ENCODE results near the gene GRB10. TPM values are rescaled to one million over a fixed set of nuclear protein-coding genes. Genes with fewer than 3 reads are reported as not detected.
"Not testable (repeated sequence)": the region's sequence is repeated elsewhere in the genome, so short reads cannot be mapped to it uniquely, and the experiment has no call there.

Gene GRB10
- total RNA-seq, 1 experiment from 2014 or later, result 47.9 TPM

GRCh38 chr7:50739744-50740435, 42.8 kb downstream of the GRB10 start:
- Histone ChIP-seq H3K4me1 (replicated peaks; ENCODE audit: insufficient read depth) (peaks cover 5% of the 10 kb centered on the region; the same call in 1 of the 2 replicates), H4K20me1 (ENCODE audit: insufficient read depth) (peaks cover 67% of the 10 kb centered on the region), H3K36me3 (ENCODE audit: low read depth) (0 out of 2 replicates have a peak, but pooled peaks cover 9% of the 10 kb centered on the region), H3K27ac (no peak overlapping the region), H3K79me2 (ENCODE audit: low read depth) (peaks cover 57% of the 10 kb centered on the region), H3K27me3 (ENCODE audit: insufficient read depth, low read depth) (no peaks in the 10 kb centered on the region), H3K9me2 (ENCODE audit: insufficient read depth) (no peaks in the 10 kb centered on the region), H3K9me3 (ENCODE audit: insufficient read depth, low read depth) (peaks cover 3% of the 10 kb centered on the region; the same call in 1 of the 2 replicates), H3F3A (ENCODE audit: insufficient read depth, low read depth) (peaks cover 5% of the 10 kb centered on the region; the same call in 1 of the 2 replicates), H2AFZ (no peak overlapping the region), H3K4me2 (no peak overlapping the region), H3K4me3 (no peak overlapping the region)
- ChIA-PET CTCF (no interaction called here), POLR2A (ENCODE audit: unreplicated experiment) (no interaction called here)
- BruUV-seq (replicated peaks), result no TSS peak
- TF ChIP-seq EZH2 (IDR thresholded peaks at IDR 0.05; ENCODE audit: low read depth) (no peak), CTCF (conservative IDR thresholded peaks at IDR 0.05) (no peak)
- intact Hi-C loops (cut with micrococcal nuclease; ENCODE audit: unreplicated experiment), result no loop called here
- DNase-seq, result no peak

- CTCF ChIA-PET, result no interaction called here
- Histone ChIP-seq H3F3A (ENCODE audit: insufficient read depth, low read depth) (peaks cover 13% of the 10 kb centered on the region), H3K4me1 (replicated peaks; ENCODE audit: insufficient read depth) (peaks cover 14% of the 10 kb centered on the region), H3K4me3 (no peak overlapping the region), H3K79me2 (ENCODE audit: low read depth) (peaks cover 62% of the 10 kb centered on the region), H3K9me3 (ENCODE audit: insufficient read depth, low read depth) (peaks cover 3% of the 10 kb centered on the region; the same call in 1 of the 2 replicates), H3K36me3 (ENCODE audit: low read depth) (no peaks in the 10 kb centered on the region), H3K4me2 (no peak overlapping the region), H3K9me2 (ENCODE audit: insufficient read depth) (no peaks in the 10 kb centered on the region), H4K20me1 (ENCODE audit: insufficient read depth) (peaks cover 58% of the 10 kb centered on the region), H3K27ac (no peak overlapping the region), H3K27me3 (ENCODE audit: insufficient read depth, low read depth) (no peaks in the 10 kb centered on the region), H2AFZ (no peak overlapping the region)
- intact Hi-C loops (cut with micrococcal nuclease; ENCODE audit: unreplicated experiment), result no loop called here
- TF ChIP-seq EZH2 (IDR thresholded peaks at IDR 0.05; ENCODE audit: low read depth) (no peak), CTCF (conservative IDR thresholded peaks at IDR 0.05) (no peak)
- POLR2A ChIA-PET (ENCODE audit: unreplicated experiment), result no interaction called here
- no TSS peak for BruUV-seq (replicated peaks)
- no peak for DNase-seq
Measured at GRCh38 chr7:50738932-50739331, 43.8 kb downstream of the GRB10 start.

- H3K9me2 ChIP-seq (ENCODE audit: insufficient read depth); H3K36me3 ChIP-seq (ENCODE audit: low read depth); H3K9me3 ChIP-seq (ENCODE audit: insufficient read depth, low read depth); H3K4me3 ChIP-seq; H3F3A ChIP-seq (ENCODE audit: insufficient read depth, low read depth); H2AFZ ChIP-seq; H3K27ac ChIP-seq; BruUV-seq (replicated peaks); POLR2A ChIA-PET (ENCODE audit: unreplicated experiment); intact Hi-C loops (cut with micrococcal nuclease; ENCODE audit: unreplicated experiment); H3K4me2 ChIP-seq; DNase-seq; H3K27me3 ChIP-seq (ENCODE audit: insufficient read depth, low read depth): not testable (repeated sequence)
- peaks cover 29% of the 10 kb centered on the region for H3K4me1 ChIP-seq (replicated peaks; ENCODE audit: insufficient read depth)
- peaks cover 48% of the 10 kb centered on the region for H4K20me1 ChIP-seq (ENCODE audit: insufficient read depth)
- peaks cover 69% of the 10 kb centered on the region for H3K79me2 ChIP-seq (ENCODE audit: low read depth)
- CTCF ChIA-PET, result interaction anchor here (0.7 kb wide), 1 partner anchor 266 kb away, joined by 3 read pairs; no protein-coding TSS in a partner anchor
Measured at GRCh38 chr7:50735836-50736235, 46.9 kb downstream of the GRB10 start.
